Mammary epithelial cell (primary cell): ENCODE results near the gene TDRKH.

ENCODE experiments used
- EZH2 ChIP-seq: IDR thresholded peaks from 2 replicates; pipeline ENCODE4 v1.6.1; 2012; ENCODE audit warnings: low read length, inconsistent platforms, borderline replicate concordance
- TF ChIP-seq, protein P1 (sequence below), 2 donors: IDR thresholded peaks in 1 of 2; conservative IDR thresholded peaks in 1 of 2; 2 replicates each; pipeline ENCODE4 v1.5.1; 2011 to 2012; ENCODE audit warnings: inconsistent platforms in 2 of 2, low read length in 2 of 2, mild to moderate bottlenecking in 2 of 2, control low read depth in 1 of 2, low read depth in 1 of 2; ENCODE audit not compliant: insufficient read depth in 1 of 2; ENCODE audit errors: extremely low read depth in 1 of 2

DNA sequence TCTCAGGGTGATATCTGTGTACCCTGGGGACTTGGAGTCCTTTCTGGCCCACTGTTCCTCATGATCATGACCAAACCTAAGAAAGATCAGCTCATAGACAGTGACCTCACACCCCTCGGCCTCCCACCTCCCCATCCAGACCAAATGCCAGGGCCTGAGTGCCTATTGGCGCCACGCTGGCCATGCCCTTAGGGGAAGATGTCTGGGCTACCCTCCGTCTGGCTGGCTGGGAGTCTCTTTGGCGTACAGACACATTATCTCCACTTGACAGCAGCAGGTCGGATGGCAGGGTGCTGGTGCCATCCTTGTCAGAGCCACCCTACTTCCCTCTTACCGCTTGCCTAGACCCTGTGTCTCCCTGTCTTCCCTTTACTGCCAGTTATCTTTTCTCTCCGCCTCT lies 32.9 kb upstream of the TDRKH start:
- TF ChIP-seq, protein P1, sequence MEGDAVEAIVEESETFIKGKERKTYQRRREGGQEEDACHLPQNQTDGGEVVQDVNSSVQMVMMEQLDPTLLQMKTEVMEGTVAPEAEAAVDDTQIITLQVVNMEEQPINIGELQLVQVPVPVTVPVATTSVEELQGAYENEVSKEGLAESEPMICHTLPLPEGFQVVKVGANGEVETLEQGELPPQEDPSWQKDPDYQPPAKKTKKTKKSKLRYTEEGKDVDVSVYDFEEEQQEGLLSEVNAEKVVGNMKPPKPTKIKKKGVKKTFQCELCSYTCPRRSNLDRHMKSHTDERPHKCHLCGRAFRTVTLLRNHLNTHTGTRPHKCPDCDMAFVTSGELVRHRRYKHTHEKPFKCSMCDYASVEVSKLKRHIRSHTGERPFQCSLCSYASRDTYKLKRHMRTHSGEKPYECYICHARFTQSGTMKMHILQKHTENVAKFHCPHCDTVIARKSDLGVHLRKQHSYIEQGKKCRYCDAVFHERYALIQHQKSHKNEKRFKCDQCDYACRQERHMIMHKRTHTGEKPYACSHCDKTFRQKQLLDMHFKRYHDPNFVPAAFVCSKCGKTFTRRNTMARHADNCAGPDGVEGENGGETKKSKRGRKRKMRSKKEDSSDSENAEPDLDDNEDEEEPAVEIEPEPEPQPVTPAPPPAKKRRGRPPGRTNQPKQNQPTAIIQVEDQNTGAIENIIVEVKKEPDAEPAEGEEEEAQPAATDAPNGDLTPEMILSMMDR (conservative IDR thresholded peaks at IDR 0.05 in 1 of 2, IDR thresholded peaks at IDR 0.05 in 1 of 2; ENCODE audit: extremely low read depth in 1 of 2, insufficient read depth in 1 of 2, low read depth in 1 of 2, low read length in 2 of 2), result no peak
- no peak for TF ChIP-seq EZH2
